Adrenal gland (tissue), 5 donors: ENCODE results near the gene OGT.

ENCODE experiments used
- CTCF ChIP-seq, 6 experiments: fragments of 450-650 bp in 4 of 6; fragments of 200-600 bp in 2 of 6; sonication (generic) in 1 of 6; IDR thresholded peaks; 1 replicate in 5 of 6; 2 replicates in 1 of 6; pipeline versions ENCODE4 v1.5.1 to v1.8.0; 2016 to 2021; ENCODE audit warnings: antibody characterized with exemption in 6 of 6, mild to moderate bottlenecking in 2 of 6, moderate library complexity in 1 of 6
- POLR2A ChIP-seq, 2 donors: fragments of 450-650 bp; IDR thresholded peaks; one replicate each; pipeline ENCODE4 v1.6.1; 2017; ENCODE audit warnings: antibody characterized with exemption in 2 of 2, mild to moderate bottlenecking in 2 of 2, moderate library complexity in 1 of 2
- donor health status: DM: no; HTN: no; CAD: no.

- TF ChIP-seq CTCF (IDR thresholded peaks at IDR 0.05) (no peak), POLR2A (IDR thresholded peaks at IDR 0.05) (no peak)
Measured at GRCh38 chrX:71563921-71564320, 31.0 kb downstream of the OGT start.
